MM.1S (cell line): ENCODE results near the gene KCNB1.

Experiments used
- DNase-seq: peaks from one replicate; pipeline ENCODE4 v3.0.0-alpha.2; 2015
- H2AFZ ChIP-seq: fragments of 300-600 bp; sonication (generic); 2 replicates; pipeline ENCODE4 v1.6.0; 2016; ENCODE audit warnings: antibody characterized with exemption, low read length
- H3F3A ChIP-seq: fragments of 300-600 bp; sonication (generic); 2 replicates; pipeline ENCODE4 v1.6.1; 2016; ENCODE audit warnings: mild to moderate bottlenecking, antibody characterized with exemption, low read length, moderate library complexity, mixed read lengths; ENCODE audit not compliant: insufficient read depth
- H3K27ac ChIP-seq: fragments of 300-600 bp; sonication (generic); 2 replicates; pipeline ENCODE4 v1.5.1; 2016; ENCODE audit warnings: mild to moderate bottlenecking, low read length
- H3K27me3 ChIP-seq: fragments of 300-600 bp; sonication (generic); replicated peaks from 2 replicates; pipeline ENCODE4 v1.6.0; 2016; ENCODE audit warnings: low read length; ENCODE audit not compliant: insufficient read depth
- H3K36me3 ChIP-seq: fragments of 300-600 bp; sonication (generic); replicated peaks from 2 replicates; pipeline ENCODE4 v1.6.1; 2016; ENCODE audit warnings: mild to moderate bottlenecking, low read length, mixed read lengths; ENCODE audit not compliant: insufficient read depth
- H3K4me1 ChIP-seq: fragments of 300-600 bp; sonication (generic); 2 replicates; pipeline ENCODE4 v1.6.1; 2016; ENCODE audit warnings: low read length, mixed read lengths
- H3K4me2 ChIP-seq: fragments of 300-600 bp; sonication (generic); 2 replicates; pipeline ENCODE4 v1.6.0; 2016; ENCODE audit warnings: low read depth, low read length
- H3K4me3 ChIP-seq: fragments of 300-600 bp; sonication (generic); 2 replicates; pipeline ENCODE4 v1.5.1; 2016; ENCODE audit warnings: low read length, mixed read lengths
- H3K79me2 ChIP-seq: fragments of 300-600 bp; sonication (generic); 2 replicates; pipeline ENCODE4 v1.6.1; 2016; ENCODE audit warnings: mixed run types, low read length, mixed read lengths
- H3K9ac ChIP-seq: fragments of 300-600 bp; sonication (generic); 2 replicates; pipeline ENCODE4 v1.6.1; 2016; ENCODE audit warnings: low read length, mixed read lengths
- H3K9me2 ChIP-seq: fragments of 300-600 bp; sonication (generic); replicated peaks from 2 replicates; pipeline ENCODE4 v1.6.1; 2016; ENCODE audit warnings: mild to moderate bottlenecking, low read length, mixed read lengths; ENCODE audit not compliant: insufficient read depth
- H3K9me3 ChIP-seq: fragments of 300-600 bp; sonication (generic); replicated peaks from 2 replicates; pipeline ENCODE4 v1.6.1; 2016; ENCODE audit warnings: mild to moderate bottlenecking, low read length, mixed read lengths; ENCODE audit not compliant: insufficient read depth
- H4K20me1 ChIP-seq: fragments of 300-600 bp; sonication (generic); 2 replicates; pipeline ENCODE4 v1.6.1; 2016; ENCODE audit warnings: mild to moderate bottlenecking, low read length, moderate library complexity, mixed read lengths; ENCODE audit not compliant: insufficient read depth
- CTCF ChIP-seq: fragments of 300-600 bp; sonication (generic); IDR thresholded peaks from 2 replicates; pipeline ENCODE4 v1.5.1; 2016; ENCODE audit warnings: antibody characterized with exemption, low read length, mixed read lengths
- EZH2 ChIP-seq: fragments of 300-600 bp; sonication (generic); optimal IDR thresholded peaks from 2 replicates; pipeline ENCODE3; 2017; ENCODE audit warnings: low read depth, mild to moderate bottlenecking, antibody characterized with exemption, low read length, mixed read lengths
- EZH2phosphoT487 ChIP-seq: fragments of 300-600 bp; sonication (generic); IDR thresholded peaks from 2 replicates; pipeline ENCODE4 v1.6.1; 2018; ENCODE audit warnings: antibody characterized with exemption, low read length

KCNB1 gene

GRCh38 chr20:49482621-49483017, at the start of gene KCNB1:
KCNB1 (minus strand) TSS chr20:49482668; CDS start chr20:49482480, 188 bp downstream.
- H3K9me2 ChIP-seq: no peaks in the 10 kb centered on the region
- no peaks in the 10 kb centered on the region for H3K4me1 ChIP-seq
- TF ChIP-seq EZH2 (no peak), CTCF (no peak), EZH2phosphoT487 (no peak)
- H3F3A ChIP-seq: no peaks in the 10 kb centered on the region
- no peaks in the 10 kb centered on the region for H3K9me3 ChIP-seq
- no peaks in the 10 kb centered on the region for H4K20me1 ChIP-seq
- no peak within 1 kb of the TSS for H3K9ac ChIP-seq
- peak within 1 kb of the TSS; percentile 59 for H3K4me2 ChIP-seq
- peaks cover 11% of the 10 kb centered on the region for H3K27me3 ChIP-seq
- peak within 1 kb of the TSS; percentile 40; the same call in 1 of the 2 replicates for H3K4me3 ChIP-seq
- H3K79me2 ChIP-seq: no peaks in the 10 kb centered on the region
- H2AFZ ChIP-seq: no peak within 1 kb of the TSS
- DNase-seq: peak; percentile 19
- H3K27ac ChIP-seq: no peak within 1 kb of the TSS
- no peaks in the 10 kb centered on the region for H3K36me3 ChIP-seq

- Histone ChIP-seq H3K4me1 (no peaks in the 10 kb centered on the region), H3K9me2 (no peaks in the 10 kb centered on the region), H3K36me3 (no peaks in the 10 kb centered on the region), H3K79me2 (no peaks in the 10 kb centered on the region), H3K27ac (no peak overlapping the region), H3K9ac (no peak overlapping the region), H4K20me1 (no peaks in the 10 kb centered on the region), H3K4me2 (no peak overlapping the region), H3K4me3 (no peak overlapping the region), H2AFZ (no peak overlapping the region), H3K27me3 (no peaks in the 10 kb centered on the region), H3F3A (no peaks in the 10 kb centered on the region), H3K9me3 (no peaks in the 10 kb centered on the region)
- no peak for DNase-seq
- no peak for TF ChIP-seq EZH2phosphoT487
- no peak for TF ChIP-seq CTCF
- TF ChIP-seq EZH2: no peak
Observed at GRCh38 chr20:49529470-49529869, 47.0 kb upstream of the KCNB1 start.

GRCh38 chr20:49526568-49526967, 44.1 kb upstream of the KCNB1 start:
- Histone ChIP-seq H3K9ac (no peak overlapping the region), H3F3A (no peaks in the 10 kb centered on the region), H3K36me3 (no peaks in the 10 kb centered on the region), H4K20me1 (no peaks in the 10 kb centered on the region), H3K4me2 (no peak overlapping the region), H3K9me3 (no peaks in the 10 kb centered on the region), H3K27ac (no peak overlapping the region), H3K4me3 (no peak overlapping the region), H3K4me1 (no peaks in the 10 kb centered on the region), H2AFZ (no peak overlapping the region), H3K9me2 (no peaks in the 10 kb centered on the region), H3K79me2 (no peaks in the 10 kb centered on the region), H3K27me3 (no peaks in the 10 kb centered on the region)
- no peak for DNase-seq
- TF ChIP-seq EZH2 (no peak), CTCF (no peak), EZH2phosphoT487 (no peak)
